HG03175 (cell line): ENCODE data around the gene CMTM1.
"Not testable (repeated sequence)": the region's sequence is repeated elsewhere in the genome, so short reads cannot be mapped to it uniquely, and the experiment has no call there.

Source experiments
- ATAC-seq: cut with Tn5 transposase; IDR thresholded peaks from one replicate; pipeline ENCODE4 v1.9.1; 2021; ENCODE audit warnings: mild to moderate bottlenecking, moderate library complexity; ENCODE audit not compliant: unreplicated experiment

CMTM1 gene

GRCh38 chr16:66561381-66562080 lies 4.7 kb upstream of the CMTM1 start:
- no peak for ATAC-seq

GRCh38 chr16:66562409-66562808 lies 3.8 kb upstream of the CMTM1 start:
- no peak for ATAC-seq

GRCh38 chr16:66562986-66563385 lies 3.3 kb upstream of the CMTM1 start:
- ATAC-seq, result no peak

- ATAC-seq, result no peak
Observed at GRCh38 chr16:66563574-66564334, 2.5 kb upstream of the CMTM1 start.

GRCh38 chr16:66567270-66567669 lies 1.0 kb downstream of the CMTM1 start:
- not testable (repeated sequence) for ATAC-seq

GRCh38 chr16:66568355-66568754 lies 2.1 kb downstream of the CMTM1 start:
- ATAC-seq, result no peak

GRCh38 chr16:66569131-66569530 lies 2.9 kb downstream of the CMTM1 start:
- no peak for ATAC-seq

GRCh38 chr16:66569827-66570405 lies 3.7 kb downstream of the CMTM1 start:
- no peak for ATAC-seq

GRCh38 chr16:66572356-66572755 lies 6.1 kb downstream of the CMTM1 start:
- ATAC-seq, result no peak

- ATAC-seq, result no peak
Observed at GRCh38 chr16:66574081-66574480, 7.8 kb downstream of the CMTM1 start.

- ATAC-seq, result no peak
Observed at GRCh38 chr16:66574531-66574930, 8.3 kb downstream of the CMTM1 start.

GRCh38 chr16:66575060-66575459 lies 8.8 kb downstream of the CMTM1 start:
- no peak for ATAC-seq

GRCh38 chr16:66576296-66576695 lies 10.1 kb downstream of the CMTM1 start:
- ATAC-seq, result no peak

- ATAC-seq, result no peak
Observed at GRCh38 chr16:66578651-66579531, 12.7 kb downstream of the CMTM1 start, which contains the start of gene CMTM2. Gene CMTM2 (plus strand): TSS chr16:66579463. CDS start chr16:66579608, 145 bp downstream.

- ATAC-seq, result no peak
Observed at GRCh38 chr16:66580605-66581209, 14.5 kb downstream of the CMTM1 start.

- no peak for ATAC-seq
Observed at GRCh38 chr16:66581246-66581952, 15.2 kb downstream of the CMTM1 start.

GRCh38 chr16:66585481-66586239 lies 19.4 kb downstream of the CMTM1 start:
- ATAC-seq, result no peak

GRCh38 chr16:66587881-66588600 lies 21.8 kb downstream of the CMTM1 start:
- ATAC-seq, result no peak
